ENCODE results near the gene IL20RB. TPM values are rescaled to one million over a fixed set of nuclear protein-coding genes. Genes with fewer than 3 reads are reported as not detected.
"Not testable (repeated sequence)": the region's sequence is repeated elsewhere in the genome, so short reads cannot be mapped to it uniquely, and the experiment has no call there.

Gene IL20RB
- total RNA-seq, 1 donor from 2014 or later = 0.98 TPM

GRCh38 chr3:137000039-137000438, 42.3 kb downstream of the IL20RB start:
- no peak for ATAC-seq (ENCODE audit: low read depth)

GRCh38 chr3:137007376-137007775, 49.6 kb downstream of the IL20RB start:
- H3K9me3 Mint-ChIP-seq; CTCF ChIA-PET; H3K27ac Mint-ChIP-seq; H3K27me3 Mint-ChIP-seq; H3K4me3 Mint-ChIP-seq; ATAC-seq (ENCODE audit: low read depth); POLR2A ChIA-PET; H3K4me1 Mint-ChIP-seq; DNase-seq; intact Hi-C loops (cut with micrococcal nuclease); H3K36me3 Mint-ChIP-seq (ENCODE audit: low read depth): not testable (repeated sequence)

More at GRCh38 chr3:137000039-137000438, 42.3 kb downstream of the IL20RB start:
- peaks cover 7% of the 10 kb centered on the region for H3K4me1 Mint-ChIP-seq
- intact Hi-C loops (cut with micrococcal nuclease) = no loop called here
- no peaks in the 10 kb centered on the region for H3K9me3 Mint-ChIP-seq
- no peaks in the 10 kb centered on the region for H3K27me3 Mint-ChIP-seq
- TF ChIP-seq CTCF (IDR thresholded peaks at IDR 0.05) = no peak
- H3K27ac Mint-ChIP-seq = no peak overlapping the region
- CTCF ChIA-PET = interaction anchor here (1.6 kb wide), 1 partner anchor 14 kb away, joined by 3 read pairs; no protein-coding TSS in a partner anchor
- H3K4me3 Mint-ChIP-seq = no peak overlapping the region
- no peak for DNase-seq
- POLR2A ChIA-PET = no interaction called here
- H3K36me3 Mint-ChIP-seq (ENCODE audit: low read depth) = no peaks in the 10 kb centered on the region

- H3K4me3 Mint-ChIP-seq = no peak overlapping the region
- no peaks in the 10 kb centered on the region for H3K36me3 Mint-ChIP-seq (ENCODE audit: low read depth)
Observed at GRCh38 chr3:137008131-137008530, 50.3 kb downstream of the IL20RB start.

GRCh38 chr3:137008976-137009375, 51.2 kb downstream of the IL20RB start:
- no peak for TF ChIP-seq CTCF (IDR thresholded peaks at IDR 0.05)
- DNase-seq = no peak
- Mint-ChIP-seq H3K27me3 (no peaks in the 10 kb centered on the region), H3K27ac (no peak overlapping the region), H3K36me3 (ENCODE audit: low read depth) (no peaks in the 10 kb centered on the region), H3K4me1 (peaks cover 5% of the 10 kb centered on the region), H3K4me3 (no peak overlapping the region), H3K9me3 (no peaks in the 10 kb centered on the region)
- intact Hi-C loops (cut with micrococcal nuclease) = no loop called here
- ATAC-seq (ENCODE audit: low read depth) = no peak
- POLR2A ChIA-PET = no interaction called here
- CTCF ChIA-PET = no interaction called here

More at GRCh38 chr3:137008131-137008530, 50.3 kb downstream of the IL20RB start:
- no peaks in the 10 kb centered on the region for H3K27me3 Mint-ChIP-seq
- intact Hi-C loops (cut with micrococcal nuclease) = no loop called here
- CTCF ChIA-PET = no interaction called here
- no peak for TF ChIP-seq CTCF (IDR thresholded peaks at IDR 0.05)
- no peak overlapping the region for H3K27ac Mint-ChIP-seq
- ATAC-seq (ENCODE audit: low read depth) (no peak), DNase-seq (no peak)
- POLR2A ChIA-PET = no interaction called here
- H3K9me3 Mint-ChIP-seq = no peaks in the 10 kb centered on the region
- H3K4me1 Mint-ChIP-seq = peaks cover 7% of the 10 kb centered on the region

- Mint-ChIP-seq H3K4me3 (no peak overlapping the region), H3K9me3 (no peaks in the 10 kb centered on the region), H3K27me3 (no peaks in the 10 kb centered on the region), H3K4me1 (peaks cover 8% of the 10 kb centered on the region), H3K27ac (no peak overlapping the region), H3K36me3 (ENCODE audit: low read depth) (no peaks in the 10 kb centered on the region)
- DNase-seq (no peak), ATAC-seq (ENCODE audit: low read depth) (no peak)
- intact Hi-C loops (cut with micrococcal nuclease) = loop anchor here (5.0 to 10.0 kb wide), 3 partner anchors 385 to 758 kb away; partner anchors contain the start of gene PCCB
- TF ChIP-seq CTCF (IDR thresholded peaks at IDR 0.05) = no peak
- CTCF ChIA-PET = no interaction called here
- POLR2A ChIA-PET = no interaction called here
Observed at GRCh38 chr3:137010137-137010536, 52.4 kb downstream of the IL20RB start.

- H3K9me3 Mint-ChIP-seq = no peaks in the 10 kb centered on the region
- H3K36me3 Mint-ChIP-seq (ENCODE audit: low read depth) = no peaks in the 10 kb centered on the region
- TF ChIP-seq CTCF (IDR thresholded peaks at IDR 0.05) = no peak
- peaks cover 8% of the 10 kb centered on the region for H3K4me1 Mint-ChIP-seq
- no peak overlapping the region for H3K27ac Mint-ChIP-seq
- intact Hi-C loops (cut with micrococcal nuclease) = loop anchor here (5.0 to 10.0 kb wide), 3 partner anchors 386 to 759 kb away; partner anchors contain the start of gene PCCB
- no peak for DNase-seq
- POLR2A ChIA-PET = no interaction called here
- no peaks in the 10 kb centered on the region for H3K27me3 Mint-ChIP-seq
- no peak overlapping the region for H3K4me3 Mint-ChIP-seq
- CTCF ChIA-PET = interaction anchor here (2.0 kb wide), 1 partner anchor 620 kb away, joined by 6 read pairs; no protein-coding TSS in a partner anchor
- no peak for ATAC-seq (ENCODE audit: low read depth)
Observed at GRCh38 chr3:137011153-137011552, 53.4 kb downstream of the IL20RB start.
